Gastroesophageal sphincter (tissue), 3 donors: ENCODE results near the gene RGP1.

Source experiments
- CTCF ChIP-seq, 4 experiments: fragments of 200-600 bp in 2 of 4; fragments of 450-650 bp in 2 of 4; sonication (generic) in 1 of 4; IDR thresholded peaks; one replicate each; pipeline ENCODE4 v1.5.1; 2017 to 2019; ENCODE audit warnings: antibody characterized with exemption in 4 of 4, mild to moderate bottlenecking in 2 of 4, moderate library complexity in 2 of 4
- EP300 ChIP-seq: sonication (generic); formaldehyde crosslinking; IDR thresholded peaks from one replicate; pipeline ENCODE4 v1.6.1; 2017; ENCODE audit warnings: antibody characterized with exemption, mild to moderate bottlenecking

- TF ChIP-seq EP300, result no peak
- TF ChIP-seq CTCF (IDR thresholded peaks at IDR 0.05), result no peak
Measured at GRCh38 chr9:35790025-35790384, 40.9 kb downstream of the RGP1 start.
